Ectodermal cell (in vitro differentiated cells): Measurements from ENCODE around the gene AGAP2.

Source experiments
- H3K27ac ChIP-seq: 2 replicates; pipeline ENCODE4 v1.7.0; 2013; ENCODE audit warnings: mild to moderate bottlenecking, low read depth, low read length; ENCODE audit not compliant: insufficient read depth, poor library complexity, severe bottlenecking
- H3K27me3 ChIP-seq: 2 replicates; pipeline ENCODE4 v1.7.0; 2013; ENCODE audit warnings: mild to moderate bottlenecking, low read length; ENCODE audit not compliant: insufficient read depth, control insufficient read depth, poor library complexity, severe bottlenecking
- H3K36me3 ChIP-seq: one replicate; pipeline ENCODE4 v1.7.0; 2013; ENCODE audit warnings: low read length; ENCODE audit not compliant: control insufficient read depth, insufficient read depth
- H3K4me1 ChIP-seq: one replicate; pipeline ENCODE4 v1.7.0; 2013; ENCODE audit warnings: low read length; ENCODE audit not compliant: control insufficient read depth, insufficient read depth
- H3K4me3 ChIP-seq: 2 replicates; pipeline ENCODE4 v1.7.0; 2013; ENCODE audit warnings: low read depth, low read length, control low read depth; ENCODE audit not compliant: insufficient read depth
- H3K9me3 ChIP-seq: 2 replicates; pipeline ENCODE4 v1.7.0; 2013; ENCODE audit warnings: mild to moderate bottlenecking, low read length, moderate library complexity; ENCODE audit not compliant: control insufficient read depth
- WGBS, 2 experiments: methylation state at CpG; one replicate each; pipeline ENCODE4 v1.1.7; 2013; ENCODE audit warnings: missing lambda C conversion rate in 2 of 2; 5-methylcytosine and 5-hydroxymethylcytosine counted together

AGAP2 gene

DNA sequence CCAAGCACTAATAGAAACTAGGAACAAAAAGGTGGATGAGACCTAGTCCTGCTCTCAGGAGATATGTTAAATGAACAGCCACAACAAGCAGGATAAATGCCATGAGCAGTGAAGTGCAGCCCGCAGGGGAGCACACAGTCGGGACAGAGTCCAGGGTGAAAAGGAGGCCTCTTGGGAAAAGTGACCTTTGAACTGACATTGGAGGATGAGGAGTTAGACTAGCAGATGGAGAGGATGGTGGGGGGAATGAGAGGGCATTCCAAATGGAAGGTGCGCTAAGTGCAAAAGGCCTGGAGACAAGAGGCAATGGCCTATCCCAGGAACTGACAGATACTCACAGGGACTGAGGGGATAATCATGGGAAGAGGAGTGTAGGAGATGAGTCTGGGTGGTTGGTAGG is 40.1 kb downstream of the AGAP2 start:
- no peaks in the 10 kb centered on the region for H3K9me3 ChIP-seq
- WGBS, 2 experiments = 95 to 96% methylated on average over 3 of the region's 3 CpGs
- H3K4me1 ChIP-seq = peaks cover 7% of the 10 kb centered on the region

DNA sequence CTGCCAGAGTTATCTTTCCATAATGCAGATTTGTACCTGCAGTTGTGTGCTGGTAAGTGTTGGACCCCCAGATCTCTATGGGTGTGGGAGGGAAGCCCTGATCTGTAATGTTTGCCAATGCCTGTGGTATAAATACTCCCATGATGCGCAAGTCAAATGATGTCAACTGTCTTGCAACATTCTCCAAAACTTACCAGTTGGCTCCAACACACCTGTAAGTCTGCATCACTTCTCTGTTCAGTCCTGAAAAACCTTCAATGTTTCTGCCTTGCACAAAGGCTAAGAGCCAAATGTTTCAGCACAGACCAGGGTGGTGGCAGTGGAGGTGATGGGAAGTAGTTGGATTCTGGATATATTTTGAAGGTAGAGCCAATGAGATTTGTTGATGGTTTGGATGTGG is 41.5 kb downstream of the AGAP2 start:
- no peaks in the 10 kb centered on the region for H3K9me3 ChIP-seq
- 91 to 96% methylated on average over 1 of the region's 1 CpG for WGBS, 2 experiments
- H3K36me3 ChIP-seq = peaks cover 6% of the 10 kb centered on the region
- H3K27me3 ChIP-seq = no peaks in the 10 kb centered on the region
- H3K4me1 ChIP-seq = peaks cover 7% of the 10 kb centered on the region
- H3K27ac ChIP-seq = no peak overlapping the region
- no peak overlapping the region for H3K4me3 ChIP-seq

More for the DNA sequence above, 40.1 kb downstream of the AGAP2 start:
- Histone ChIP-seq H3K27ac (no peak overlapping the region), H3K27me3 (no peaks in the 10 kb centered on the region), H3K36me3 (peaks cover 6% of the 10 kb centered on the region), H3K4me3 (no peak overlapping the region)

DNA sequence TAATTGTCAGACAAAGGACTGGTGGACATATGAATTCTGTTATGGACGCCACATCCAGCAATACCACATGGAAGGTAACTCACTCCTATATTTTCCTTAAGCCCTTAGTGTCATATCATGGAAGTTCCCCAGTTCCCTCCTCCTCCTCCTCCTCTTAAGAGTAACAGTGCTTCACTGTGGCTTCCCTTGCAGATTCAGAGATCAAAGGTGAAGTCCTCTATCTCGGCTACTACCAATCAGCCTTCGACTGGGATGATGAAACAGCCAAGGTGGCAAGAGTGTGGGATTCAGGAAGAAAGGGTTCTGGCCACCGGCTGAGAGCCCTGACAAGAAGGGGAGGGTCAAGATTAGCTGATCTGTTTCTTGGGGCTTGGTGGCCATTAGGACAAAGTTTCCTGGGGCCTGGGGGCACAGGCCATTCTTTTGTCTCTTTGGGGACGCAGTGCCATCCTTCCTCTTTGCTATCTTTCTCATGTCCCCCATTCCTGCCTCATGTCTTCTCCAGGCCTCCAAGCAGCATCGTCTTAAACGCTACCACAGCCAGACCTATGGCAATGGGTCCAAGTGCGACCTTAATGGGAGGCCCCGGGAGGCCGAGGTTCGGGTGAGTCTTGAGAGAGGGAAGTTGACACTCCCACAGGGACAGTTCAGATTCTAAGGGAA is 42.6 kb downstream of the AGAP2 start:
- no peak overlapping the region for H3K4me3 ChIP-seq
- 94 to 97% methylated on average over 11 of the region's 11 CpGs for WGBS, 2 experiments

DNA sequence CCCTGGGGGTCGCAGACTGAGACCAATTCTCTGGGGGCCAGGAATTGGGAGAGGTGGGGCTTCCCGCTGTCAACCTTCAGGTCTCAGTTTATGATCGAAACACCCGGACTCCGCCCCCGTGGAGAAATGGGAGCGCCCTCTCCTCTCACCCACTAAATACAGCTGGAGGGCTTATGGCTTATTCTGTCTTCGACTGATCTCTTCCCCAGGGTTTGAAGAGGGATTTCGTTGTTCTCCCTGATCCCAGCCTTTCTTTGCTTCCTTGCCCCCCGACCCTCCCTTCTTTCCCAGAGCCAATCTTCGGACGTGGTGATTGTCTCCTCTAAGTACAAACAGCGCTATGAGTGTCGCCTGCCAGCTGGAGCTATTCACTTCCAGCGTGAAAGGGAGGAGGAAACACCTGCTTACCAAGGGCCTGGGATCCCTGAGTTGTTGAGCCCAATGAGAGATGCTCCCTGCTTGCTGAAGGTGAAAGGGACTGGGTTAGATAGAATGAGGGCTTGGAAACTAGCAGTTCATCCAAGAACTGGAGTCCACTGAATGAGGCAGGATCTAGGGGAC is 44.0 kb downstream of the AGAP2 start:
- H3K4me3 ChIP-seq = peak overlapping the region; percentile 74
- no peaks in the 10 kb centered on the region for H3K9me3 ChIP-seq
- peaks cover 7% of the 10 kb centered on the region for H3K4me1 ChIP-seq
- H3K27me3 ChIP-seq = no peaks in the 10 kb centered on the region
- WGBS, 2 experiments = 4% methylated on average over 15 of the region's 15 CpGs
- H3K36me3 ChIP-seq = peaks cover 6% of the 10 kb centered on the region
- peak overlapping the region; percentile 52 for H3K27ac ChIP-seq

More for the DNA sequence above, 42.6 kb downstream of the AGAP2 start:
- Histone ChIP-seq H3K36me3 (peaks cover 6% of the 10 kb centered on the region), H3K9me3 (no peaks in the 10 kb centered on the region), H3K27me3 (no peaks in the 10 kb centered on the region), H3K4me1 (peaks cover 7% of the 10 kb centered on the region), H3K27ac (no peak overlapping the region)

DNA sequence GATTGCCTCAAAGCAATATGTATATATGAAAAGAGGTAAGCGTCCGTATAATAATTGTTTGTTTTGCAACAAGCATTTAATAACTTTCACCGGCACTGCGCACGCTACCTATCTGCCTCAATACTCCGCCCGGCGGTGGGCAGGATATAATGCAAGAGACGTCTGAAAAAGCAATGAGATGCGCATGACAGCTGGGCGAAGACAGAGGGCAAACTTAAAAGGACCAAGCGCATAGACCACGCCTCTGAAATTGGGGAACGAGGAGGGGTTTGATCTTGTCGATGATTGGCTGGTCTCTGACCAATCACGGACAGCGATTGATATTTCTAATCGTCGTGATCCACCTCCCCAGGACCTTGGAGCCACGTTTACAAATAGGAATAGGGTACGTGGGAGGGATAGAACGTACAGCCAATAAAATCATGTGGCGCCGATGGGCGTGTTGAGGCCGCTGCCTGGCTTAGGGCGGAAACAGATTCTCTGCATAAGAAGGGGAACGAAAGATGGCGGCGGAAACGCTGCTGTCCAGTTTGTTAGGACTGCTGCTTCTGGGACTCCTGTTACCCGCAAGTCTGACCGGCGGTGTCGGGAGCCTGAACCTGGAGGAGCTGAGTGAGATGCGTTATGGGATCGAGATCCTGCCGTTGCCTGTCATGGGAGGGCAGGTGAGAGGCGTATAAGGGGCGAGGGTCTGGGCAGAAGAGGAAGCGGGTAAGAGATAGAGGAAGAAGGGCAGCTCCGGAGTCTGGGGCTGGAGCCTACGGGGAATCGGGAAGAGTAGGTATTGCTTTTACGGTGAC is 44.7 kb downstream of the AGAP2 start, which contains the start of gene OS9:
TSS of gene OS9 (plus strand) at position 474 of the 800 bp plus-strand sequence. CDS start at position 504, 30 bp downstream.
- Histone ChIP-seq H3K9me3 (no peaks in the 10 kb centered on the region), H3K36me3 (peaks cover 6% of the 10 kb centered on the region), H3K27me3 (no peaks in the 10 kb centered on the region), H3K4me1 (peaks cover 7% of the 10 kb centered on the region), H3K27ac (peak within 1 kb of the TSS; percentile 52), H3K4me3 (peak within 1 kb of the TSS; percentile 74)
- 1% methylated on average over 44 to 45 of the region's 45 CpGs for WGBS, 2 experiments

DNA sequence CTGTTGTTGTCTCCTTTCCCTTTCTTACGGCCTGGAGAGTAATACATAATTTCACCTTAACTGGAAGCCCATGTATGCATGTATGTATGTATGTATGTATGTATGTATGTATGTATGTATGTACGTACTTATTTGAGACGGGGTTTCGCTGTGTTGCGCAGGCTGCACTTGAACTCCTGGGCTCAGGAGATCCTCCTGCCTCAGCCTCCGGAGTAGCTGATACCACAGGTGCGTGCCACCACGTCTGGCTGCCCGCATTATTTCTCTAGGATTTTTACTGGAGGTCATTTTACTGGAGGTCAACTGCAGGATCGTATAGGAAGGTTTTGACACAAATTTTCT is 45.3 kb downstream of the AGAP2 start:
- H3K27me3 ChIP-seq = no peaks in the 10 kb centered on the region
- no peaks in the 10 kb centered on the region for H3K9me3 ChIP-seq
- WGBS, 2 experiments = 67 to 76% methylated on average over 10 of the region's 10 CpGs
- H3K4me3 ChIP-seq = no peak overlapping the region
- no peak overlapping the region for H3K27ac ChIP-seq
- H3K4me1 ChIP-seq = peaks cover 7% of the 10 kb centered on the region
- H3K36me3 ChIP-seq = peaks cover 6% of the 10 kb centered on the region

DNA sequence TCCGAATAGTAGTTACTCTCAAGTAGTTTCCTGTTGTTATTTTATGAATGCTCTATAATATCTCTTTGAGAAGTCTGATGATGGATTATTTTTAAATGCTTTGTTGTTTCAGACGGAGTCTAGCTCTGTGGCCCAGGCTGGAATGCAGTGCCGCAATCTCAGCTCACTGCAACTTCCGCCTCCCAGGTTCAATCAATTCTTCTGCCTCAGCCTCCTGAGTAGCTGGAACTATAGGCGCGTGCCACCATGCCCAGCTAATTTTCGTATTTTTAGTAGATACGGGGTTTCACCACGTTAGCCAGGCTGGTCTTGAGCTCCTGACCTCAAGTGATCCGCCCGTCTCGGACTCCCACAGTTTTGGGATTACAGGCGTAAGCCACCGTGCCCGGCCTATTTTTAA is 46.0 kb downstream of the AGAP2 start:
- Histone ChIP-seq H3K9me3 (no peaks in the 10 kb centered on the region), H3K4me3 (no peak overlapping the region), H3K27me3 (no peaks in the 10 kb centered on the region), H3K4me1 (peaks cover 7% of the 10 kb centered on the region), H3K36me3 (peaks cover 6% of the 10 kb centered on the region), H3K27ac (no peak overlapping the region)
- WGBS, 2 experiments = 90 to 91% methylated on average over 15 of the region's 15 CpGs

DNA sequence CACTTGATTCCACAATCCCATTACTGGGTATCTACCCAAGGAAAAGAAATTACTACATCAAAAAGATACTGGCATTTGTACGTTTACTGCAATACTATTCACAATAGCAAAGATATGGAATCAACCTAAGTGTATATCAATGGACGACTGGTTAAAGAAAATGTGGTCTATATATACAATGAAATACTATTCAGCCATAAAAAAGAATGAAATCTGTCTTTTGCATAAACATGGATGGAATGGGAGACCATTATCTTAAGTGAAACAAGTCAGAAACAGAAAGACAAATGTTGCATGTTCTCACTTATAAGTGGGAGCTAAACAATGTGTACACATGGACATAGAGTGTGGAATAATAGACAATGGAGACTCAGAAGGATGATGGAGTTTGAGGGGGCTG is 49.6 kb downstream of the AGAP2 start:
- Histone ChIP-seq H3K27ac (no peak overlapping the region), H3K4me1 (no peaks in the 10 kb centered on the region), H3K9me3 (no peaks in the 10 kb centered on the region), H3K4me3 (no peak overlapping the region), H3K27me3 (no peaks in the 10 kb centered on the region), H3K36me3 (no peaks in the 10 kb centered on the region)
- 92 to 100% methylated on average over 1 to 2 of the region's 2 CpGs for WGBS, 2 experiments

DNA sequence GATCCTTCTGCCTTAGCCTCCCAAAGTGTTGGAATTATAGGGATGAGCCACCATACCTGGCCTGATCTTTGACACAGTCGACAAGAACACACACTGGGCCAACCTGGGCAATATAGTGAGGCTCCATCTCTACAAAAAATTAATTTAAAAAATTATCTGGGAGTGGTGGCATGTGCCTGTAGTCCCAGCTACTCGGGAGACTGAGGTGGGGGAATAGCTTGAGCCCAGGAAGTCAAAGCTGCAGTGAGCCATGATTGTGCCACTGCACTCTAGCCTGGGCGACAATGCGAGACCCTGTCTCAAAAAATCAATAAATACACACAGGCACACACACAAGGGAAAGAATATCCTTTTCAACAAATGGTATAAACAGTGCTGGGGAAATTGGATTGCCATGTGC is 50.7 kb downstream of the AGAP2 start:
- H3K27ac ChIP-seq = no peak overlapping the region
- H3K36me3 ChIP-seq = no peaks in the 10 kb centered on the region
- H3K4me3 ChIP-seq = no peak overlapping the region
- no peaks in the 10 kb centered on the region for H3K27me3 ChIP-seq
- no peaks in the 10 kb centered on the region for H3K9me3 ChIP-seq
- WGBS, 2 experiments = 73 to 79% methylated on average over 4 of the region's 4 CpGs
- no peaks in the 10 kb centered on the region for H3K4me1 ChIP-seq

DNA sequence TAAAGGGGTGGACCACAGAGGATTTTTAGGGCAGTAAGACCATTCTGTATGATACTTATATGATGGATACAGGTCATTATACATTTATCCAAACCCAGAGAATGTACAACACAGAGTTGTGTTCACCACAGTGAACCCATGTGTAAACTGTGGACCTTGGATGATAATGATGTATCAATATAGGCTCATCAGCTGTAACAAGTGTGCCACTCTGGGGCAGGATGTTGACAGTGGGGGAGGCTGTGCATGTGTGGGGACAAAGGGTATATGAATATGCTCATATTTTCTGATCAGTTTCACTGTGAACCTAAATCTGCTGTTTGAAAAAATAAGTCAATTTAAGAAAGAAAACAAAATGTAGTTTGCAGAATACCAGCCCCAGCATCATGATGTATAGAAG is 58.8 kb downstream of the AGAP2 start:
- Histone ChIP-seq H3K4me3 (no peak overlapping the region), H3K27me3 (no peaks in the 10 kb centered on the region)

More for the DNA sequence above, 58.8 kb downstream of the AGAP2 start:
- no peaks in the 10 kb centered on the region for H3K4me1 ChIP-seq
- H3K36me3 ChIP-seq = no peaks in the 10 kb centered on the region
- H3K9me3 ChIP-seq = no peaks in the 10 kb centered on the region
- no peak overlapping the region for H3K27ac ChIP-seq
